DMS53 (cell line): Measurements from ENCODE around the gene NMUR1.
A peak's percentile ranks its signal among the peaks of the same experiment; 100 is the strongest.

ENCODE experiments used
- DNase-seq: peaks from one replicate; lab custom pipeline; 2025; lab: John Stamatoyannopoulos, UW

The NMUR1 gene

DNA sequence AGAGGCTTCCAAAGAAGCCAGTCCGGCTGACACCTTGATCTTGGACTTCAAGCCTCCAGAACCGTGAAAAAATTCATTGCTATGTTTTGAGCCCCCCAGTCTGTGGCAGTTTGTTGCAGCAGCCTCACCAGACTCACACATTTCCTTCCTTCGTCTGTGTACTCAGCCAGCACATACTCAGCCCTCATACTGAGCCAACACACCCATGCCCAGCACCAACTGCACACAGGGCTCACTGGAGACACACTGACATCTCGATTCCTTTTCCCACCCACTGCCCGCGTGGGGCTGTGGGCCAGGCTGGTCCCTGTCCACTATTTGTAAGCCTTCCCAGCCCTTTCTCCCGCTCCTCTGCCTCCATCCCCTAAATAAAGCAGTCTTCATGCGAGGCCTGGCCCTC lies 24.1 kb upstream of the NMUR1 start:
- DNase-seq: no peak

DNA sequence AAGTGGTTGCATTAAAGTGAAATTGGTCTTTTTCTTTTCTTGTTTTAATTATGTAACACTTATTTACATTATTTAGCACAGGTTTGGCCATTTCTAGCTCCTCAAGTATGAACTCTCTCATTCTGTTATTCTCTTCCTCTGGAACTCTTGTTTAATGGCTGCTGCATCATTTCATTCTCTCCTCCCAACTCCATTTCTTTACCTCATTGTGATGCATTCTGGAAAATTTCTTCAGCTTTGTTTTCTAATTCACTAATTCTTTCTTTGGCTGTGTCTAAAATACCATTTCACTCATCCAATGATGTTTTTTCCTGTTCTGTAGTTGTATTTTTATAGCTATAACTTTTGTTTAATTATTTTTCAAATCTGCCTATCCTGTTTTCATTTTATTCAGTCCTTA lies 22.5 kb upstream of the NMUR1 start:
- no peak for DNase-seq

DNA sequence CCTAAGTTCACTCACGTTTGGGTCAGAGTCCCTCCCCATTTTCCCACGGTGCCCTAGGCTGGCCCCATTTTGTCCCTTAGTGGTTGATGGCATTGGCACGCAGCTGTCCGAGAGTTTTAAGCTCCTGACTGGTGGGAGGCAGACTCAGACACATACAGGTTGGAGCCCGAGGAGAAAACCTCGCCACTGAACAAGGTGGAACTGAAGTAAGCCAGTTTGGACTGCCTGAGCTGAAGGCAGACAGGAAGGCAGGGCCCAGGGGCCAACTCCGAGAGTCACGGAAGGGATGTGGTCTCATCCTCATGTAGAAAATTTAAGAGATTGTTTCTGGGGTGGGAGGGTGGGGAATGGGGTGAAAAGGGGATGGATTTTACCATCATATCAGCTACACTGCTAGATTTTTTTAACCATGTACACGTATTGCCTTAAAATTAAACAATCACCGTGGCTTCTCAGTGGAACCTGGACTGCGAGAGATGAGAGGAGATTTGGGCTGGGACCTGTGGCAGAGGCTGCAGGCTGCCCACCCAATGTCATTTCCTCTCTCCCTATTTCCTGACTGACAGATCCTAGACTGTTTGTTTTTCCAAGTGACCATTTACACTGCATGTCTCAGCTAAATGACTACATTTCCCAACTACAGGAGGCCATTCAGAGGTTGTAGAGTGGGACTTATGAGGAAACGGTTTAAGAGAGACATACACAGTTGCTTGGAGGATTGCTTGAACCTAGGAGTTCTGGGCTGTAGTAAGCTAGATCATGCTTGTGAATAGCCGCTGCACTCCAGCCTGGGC lies 19.4 kb upstream of the NMUR1 start:
- DNase-seq: no peak

DNA sequence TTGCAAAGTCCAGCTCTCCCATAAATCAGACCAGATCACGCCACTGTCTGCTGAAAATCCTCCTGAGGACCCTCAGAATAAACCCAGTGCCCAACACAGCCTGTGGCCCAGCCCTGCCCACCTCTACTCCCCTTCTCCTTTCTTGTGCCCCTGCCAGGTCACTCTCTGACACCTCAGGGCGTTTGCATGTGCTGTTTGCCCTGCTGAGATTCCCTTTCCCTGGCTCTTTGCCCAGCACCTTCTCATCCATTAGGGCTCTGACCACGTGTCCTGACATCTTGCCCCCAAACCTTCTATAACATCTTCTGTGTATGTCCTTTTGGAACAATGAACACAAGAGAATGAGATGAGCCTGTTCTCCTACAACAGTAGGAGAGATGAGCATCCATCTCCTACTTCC lies 18.5 kb upstream of the NMUR1 start:
- DNase-seq: no peak

DNA sequence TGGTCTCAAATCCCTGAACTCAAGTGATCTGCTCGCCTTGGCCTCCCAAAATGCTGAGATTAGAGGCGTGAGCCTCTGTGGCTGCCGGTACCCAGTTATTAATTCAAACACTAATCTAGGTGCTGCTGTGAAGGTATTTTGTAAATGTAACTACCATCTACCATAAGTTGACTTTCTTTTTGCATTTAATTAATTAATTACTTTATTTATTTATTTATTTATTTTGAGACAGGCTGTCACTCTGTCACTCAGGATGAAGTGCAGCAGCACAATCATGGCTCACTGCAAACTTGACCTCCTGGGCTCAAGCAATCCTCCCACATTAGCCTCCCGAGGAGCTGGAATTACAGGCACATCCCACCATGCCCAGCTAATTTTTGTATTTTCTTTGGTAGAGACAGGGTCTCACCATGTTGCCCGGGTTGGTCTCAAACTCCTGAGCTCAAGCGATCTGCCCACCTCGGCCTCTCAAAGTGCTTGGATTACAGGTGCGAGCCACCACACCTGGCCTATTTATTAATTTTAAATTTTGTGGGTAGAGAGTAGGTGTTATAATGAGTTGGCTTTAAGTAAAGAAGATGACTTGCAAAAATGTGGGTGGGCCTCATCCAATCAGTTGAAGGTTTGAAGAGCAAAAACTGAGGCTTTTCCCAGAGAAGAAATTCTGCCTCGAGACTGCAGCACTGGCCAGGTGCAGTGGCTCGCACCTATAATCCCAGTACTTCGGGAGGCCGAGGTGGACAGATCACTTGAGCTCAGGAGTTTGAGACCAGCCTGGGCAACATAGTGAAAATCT lies 17.3 kb upstream of the NMUR1 start:
- DNase-seq: no peak

DNA sequence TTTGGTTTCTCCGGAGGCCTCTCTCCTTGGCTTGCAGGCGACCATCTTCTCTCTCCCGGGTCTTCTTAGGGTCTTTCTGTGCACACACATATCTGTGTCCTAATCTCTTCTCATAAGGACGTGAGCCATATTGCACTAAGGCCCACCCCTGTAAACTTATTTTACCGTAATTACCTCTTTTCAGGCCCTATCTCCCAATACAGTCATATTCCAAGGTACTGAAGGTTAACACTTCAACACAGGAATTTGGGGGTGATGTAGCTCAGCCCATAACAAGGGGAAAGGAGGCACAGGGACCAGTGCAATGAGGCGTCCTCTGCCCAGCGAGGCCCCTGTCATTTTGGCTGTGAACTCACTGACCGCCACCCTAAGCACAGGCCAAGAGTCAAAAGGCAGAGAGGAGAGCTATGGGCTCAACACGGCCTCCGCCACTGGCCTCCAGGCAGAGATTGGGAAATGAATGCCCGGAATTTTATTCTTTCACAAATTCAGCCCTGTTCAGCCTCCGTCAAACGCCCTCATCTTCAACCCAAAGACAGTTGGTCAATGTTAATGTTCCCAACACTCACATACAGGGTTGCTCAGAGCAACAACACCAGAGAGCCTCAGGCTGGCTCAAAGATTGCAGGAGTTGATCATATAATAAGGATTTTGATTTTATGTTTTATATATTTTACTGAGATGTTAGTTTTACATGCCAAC lies 15.9 kb upstream of the NMUR1 start:
- DNase-seq: no peak

DNA sequence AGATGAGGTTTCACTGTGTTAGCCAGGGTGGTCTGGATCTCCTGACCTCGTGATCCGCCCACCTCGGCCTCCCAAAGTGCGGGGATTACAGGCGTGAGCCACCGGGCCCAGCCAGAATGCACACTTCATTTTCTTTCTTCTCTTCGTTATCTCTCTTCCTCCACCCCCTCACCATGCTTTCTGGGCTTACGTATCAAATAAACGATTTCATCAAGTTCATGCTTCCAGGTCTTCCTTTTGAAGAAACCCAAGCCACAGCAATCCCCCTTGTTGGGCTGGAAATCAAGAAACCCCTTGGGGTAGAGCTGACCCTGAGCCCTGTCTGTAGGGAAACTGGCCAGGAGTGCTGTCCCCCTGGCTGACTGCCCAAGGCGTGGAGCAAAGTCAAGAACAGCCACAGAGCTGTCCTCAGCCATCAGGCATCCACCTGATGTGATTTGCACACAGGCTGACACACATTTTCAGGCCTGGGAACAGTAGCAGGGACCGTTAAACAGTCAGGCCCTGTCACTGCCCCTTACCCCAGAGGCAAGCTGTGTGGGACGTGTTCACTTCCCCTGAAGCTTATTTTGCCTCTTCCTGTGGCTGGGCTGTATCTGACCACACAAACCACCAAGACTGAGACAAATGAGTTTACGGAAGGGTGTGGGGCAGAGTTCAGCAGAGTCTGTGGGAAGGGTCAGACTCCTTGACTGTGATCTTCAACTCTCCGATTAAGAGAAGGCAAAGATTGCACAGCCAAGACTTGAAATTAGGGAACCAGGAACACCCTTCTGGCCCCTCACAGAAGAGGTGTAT lies 15.1 kb upstream of the NMUR1 start:
- DNase-seq: no peak

DNA sequence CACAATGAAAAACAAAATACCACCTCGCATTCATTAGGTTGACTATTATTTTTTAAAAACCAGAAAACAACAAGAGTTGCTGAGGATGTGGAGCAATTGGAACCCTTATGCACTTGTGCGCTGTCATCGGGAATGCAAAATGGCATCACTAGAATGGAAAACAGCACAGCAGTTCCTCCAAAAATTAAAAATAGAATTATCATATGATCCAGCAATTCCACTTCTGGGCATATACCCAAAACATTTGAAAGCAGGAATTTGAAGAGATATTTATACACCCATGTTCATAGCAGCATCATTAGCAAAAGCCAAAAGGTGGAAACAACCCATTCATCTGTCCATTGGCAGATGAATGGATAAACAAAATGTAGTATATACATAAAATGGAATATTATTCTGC lies 11.9 kb upstream of the NMUR1 start:
- DNase-seq: no peak

DNA sequence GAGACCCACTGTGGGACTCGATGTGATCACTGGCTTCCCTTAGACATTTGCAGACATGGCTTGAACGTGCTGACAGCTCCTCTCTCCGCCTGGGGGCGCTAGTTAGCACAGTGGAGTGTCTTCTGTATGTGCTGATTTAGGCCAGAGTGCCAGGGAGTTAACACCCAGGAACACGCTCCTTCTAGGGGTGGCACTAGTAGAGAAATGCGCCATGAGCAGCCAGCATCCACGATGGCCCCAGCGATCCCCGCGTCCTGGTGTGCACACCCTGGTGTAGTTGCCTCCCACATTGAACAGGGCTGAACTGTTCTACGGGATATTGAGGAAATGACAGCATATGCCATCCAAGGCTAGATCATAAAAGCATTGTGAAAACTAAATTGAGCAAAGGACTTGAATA lies 11.4 kb upstream of the NMUR1 start:
- peak; percentile 39 for DNase-seq

DNA sequence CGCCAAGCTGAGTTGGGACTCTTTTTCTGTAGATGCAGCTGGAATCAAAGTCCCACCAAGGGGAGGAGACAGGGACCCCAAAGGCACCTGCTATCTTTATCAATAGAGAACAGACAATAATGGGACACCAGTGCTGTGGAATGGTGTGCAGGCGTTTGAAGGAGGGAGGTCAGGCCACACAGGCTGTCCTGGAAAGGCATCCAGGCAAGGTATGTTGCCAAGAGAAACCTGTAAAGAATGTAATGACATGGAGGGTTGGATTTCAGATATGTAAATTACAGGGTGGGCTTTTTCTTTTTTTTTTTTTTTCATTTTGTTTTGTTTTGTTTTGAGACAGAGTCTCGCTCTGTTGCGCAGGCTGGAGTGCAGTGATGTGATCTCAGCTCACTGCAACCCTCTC lies 9.7 kb upstream of the NMUR1 start:
- DNase-seq: no peak

DNA sequence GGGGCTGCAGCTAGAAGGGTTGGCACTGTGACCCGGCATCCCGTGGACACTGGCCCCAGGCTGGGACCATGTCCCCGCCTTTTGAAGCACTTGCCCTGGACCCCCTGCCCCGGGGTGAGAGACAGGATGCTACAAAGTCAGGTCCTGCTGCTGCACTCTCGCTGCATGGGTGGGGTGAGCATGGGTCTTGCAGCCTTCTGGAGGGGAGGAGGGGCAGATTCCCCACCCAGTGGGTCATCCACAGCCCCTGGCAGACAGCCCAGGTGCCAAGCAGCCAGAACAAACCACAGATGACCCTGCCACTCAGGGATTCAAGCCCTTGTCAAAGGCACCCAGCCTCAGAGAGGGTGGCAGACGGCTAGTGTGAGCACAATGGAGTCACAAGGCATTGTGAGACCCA lies 5.7 kb upstream of the NMUR1 start:
- DNase-seq: no peak

DNA sequence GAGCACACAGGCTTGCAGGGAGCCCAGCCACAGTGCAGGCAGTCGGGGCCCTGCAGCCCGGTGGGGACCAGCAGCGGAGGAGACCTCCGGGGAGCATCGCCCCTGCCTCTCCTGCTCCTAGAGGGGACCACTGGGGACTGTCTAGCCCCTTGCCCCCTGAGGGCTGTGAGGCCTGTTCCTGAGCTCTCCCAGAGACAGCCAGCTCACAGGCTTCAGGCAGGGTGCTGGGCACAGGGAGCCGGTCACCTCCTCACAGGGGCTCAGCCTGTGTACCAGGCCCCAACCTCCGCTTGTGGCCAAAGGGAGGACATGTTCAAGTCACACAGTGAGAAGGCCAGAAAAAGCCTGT lies 3.5 kb upstream of the NMUR1 start:
- no peak for DNase-seq

DNA sequence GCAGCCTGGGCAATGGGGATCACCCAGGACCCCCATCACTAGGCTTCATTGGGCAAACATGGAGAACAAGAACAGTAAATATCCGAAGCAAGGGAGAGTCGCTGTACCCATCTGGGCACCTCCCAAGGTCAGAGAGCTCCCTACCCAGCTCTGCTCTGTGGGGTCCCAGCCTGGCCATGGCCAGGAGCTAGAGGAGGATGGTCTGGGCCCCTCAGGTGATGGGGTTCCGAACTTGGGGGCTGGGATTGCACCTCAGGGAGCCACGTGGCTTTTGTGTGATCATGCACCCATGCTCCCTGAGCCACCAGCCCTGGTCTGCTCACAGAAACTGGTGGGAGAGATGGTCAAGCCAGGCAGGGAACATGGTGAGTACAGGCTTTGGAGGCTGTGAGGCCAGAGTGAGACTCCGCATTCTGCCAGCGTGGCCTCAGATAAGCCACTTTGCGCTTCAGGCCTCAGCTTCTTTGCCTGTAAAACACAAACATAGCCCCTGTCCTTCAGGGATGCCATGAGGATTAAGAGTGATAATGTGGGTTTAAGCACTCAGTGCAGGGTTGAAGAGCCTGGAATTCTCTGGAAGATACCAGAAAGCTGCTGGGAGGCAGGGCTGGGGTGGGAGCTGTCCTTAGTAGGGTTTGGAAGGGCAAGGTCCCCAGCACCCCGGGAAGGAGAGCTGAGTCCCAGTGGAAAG lies 3.0 kb upstream of the NMUR1 start:
- no peak for DNase-seq

DNA sequence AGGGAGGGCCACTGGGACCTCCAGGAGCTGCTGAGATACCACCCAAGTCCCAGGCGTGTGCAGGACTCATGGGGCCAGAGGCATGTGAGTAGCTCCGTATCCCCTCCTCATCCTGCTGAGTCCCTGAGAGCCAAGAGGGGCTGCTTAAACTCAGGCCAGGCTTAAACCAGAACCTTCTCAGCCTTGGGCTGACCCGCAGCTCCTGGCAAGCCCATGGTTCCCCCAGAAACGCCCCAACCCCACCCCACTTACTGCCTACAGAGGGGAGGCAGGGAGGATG lies 2.5 kb upstream of the NMUR1 start:
- DNase-seq: no peak

DNA sequence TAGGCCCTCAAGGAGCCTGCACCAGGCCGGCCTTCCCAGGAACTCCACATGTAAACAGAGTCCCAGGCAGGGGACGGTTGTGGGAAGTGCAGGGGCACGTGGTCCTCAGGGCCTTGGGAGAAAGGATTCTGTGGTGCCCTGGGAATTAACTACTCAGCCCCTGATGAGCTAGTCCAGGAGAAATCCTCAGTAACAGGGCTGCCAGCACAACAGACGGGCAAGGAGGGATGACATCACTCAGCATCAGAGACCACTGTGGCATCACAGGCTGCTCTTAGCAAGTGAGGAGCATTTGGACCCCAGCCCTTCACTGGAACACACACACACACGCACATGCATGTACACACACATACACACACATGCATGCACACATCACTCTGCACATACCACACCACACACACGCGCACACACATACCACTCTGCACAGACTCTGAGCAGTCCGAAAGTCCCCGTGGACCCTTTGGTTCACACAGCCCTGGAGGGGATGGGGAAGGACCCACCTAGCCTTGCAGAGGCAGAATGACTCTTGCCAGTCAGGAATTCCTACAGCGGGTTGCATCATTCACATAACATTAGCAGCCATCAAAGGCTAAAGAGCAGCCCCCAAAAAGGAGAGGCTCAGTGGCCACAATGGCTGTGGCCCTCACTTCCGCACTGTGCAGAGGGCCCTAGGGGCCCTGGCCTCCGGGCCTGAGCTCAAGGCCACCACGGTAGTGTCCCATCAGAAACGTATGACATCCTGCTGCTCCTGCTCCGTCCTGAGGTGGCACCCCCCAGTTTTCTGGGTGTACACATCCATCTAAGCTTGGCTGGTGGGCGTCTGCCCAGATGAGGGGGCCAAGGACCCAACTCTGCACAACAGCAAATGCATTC lies 1.9 kb upstream of the NMUR1 start:
- no peak for DNase-seq

DNA sequence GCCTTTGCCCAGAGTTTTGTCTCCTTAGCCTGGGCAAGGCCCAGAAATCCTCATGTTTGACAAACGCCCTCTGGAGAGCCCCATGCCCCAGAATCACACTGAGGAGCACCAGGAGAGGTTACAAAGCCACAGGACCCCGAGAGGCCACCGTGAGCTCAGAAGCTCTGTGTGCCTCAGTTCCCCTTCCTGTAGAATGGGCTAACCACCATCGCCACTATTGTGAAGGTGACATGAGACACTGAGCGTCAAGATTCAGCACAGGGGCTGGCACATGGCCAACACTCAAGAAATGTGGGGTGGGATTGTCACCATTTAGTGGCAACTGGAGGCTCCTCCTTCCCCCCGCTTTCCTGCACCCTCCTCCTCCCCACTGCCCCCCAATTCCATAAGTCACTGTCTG lies 1.2 kb upstream of the NMUR1 start:
- DNase-seq: no peak

DNA sequence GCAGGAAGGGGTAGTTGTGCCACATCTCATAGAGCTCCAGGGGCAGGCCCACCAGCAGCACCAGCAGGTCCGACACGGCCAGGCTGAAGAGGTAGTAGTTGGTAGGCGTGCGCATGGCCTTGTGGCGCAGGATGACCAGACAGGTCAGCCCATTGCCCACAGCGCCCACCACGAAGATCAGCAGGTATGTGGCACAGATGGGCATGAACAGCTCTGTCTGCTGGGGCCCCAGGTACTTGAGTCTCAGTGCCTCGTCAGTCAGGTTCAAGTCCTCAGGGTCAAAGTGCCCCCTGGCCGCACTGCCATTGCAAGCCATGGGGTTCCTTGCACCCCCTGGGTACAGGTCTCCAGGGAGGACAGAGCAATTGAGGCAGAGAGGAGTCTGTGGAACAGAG lies 1.6 kb downstream of the NMUR1 start:
- no peak for DNase-seq

DNA sequence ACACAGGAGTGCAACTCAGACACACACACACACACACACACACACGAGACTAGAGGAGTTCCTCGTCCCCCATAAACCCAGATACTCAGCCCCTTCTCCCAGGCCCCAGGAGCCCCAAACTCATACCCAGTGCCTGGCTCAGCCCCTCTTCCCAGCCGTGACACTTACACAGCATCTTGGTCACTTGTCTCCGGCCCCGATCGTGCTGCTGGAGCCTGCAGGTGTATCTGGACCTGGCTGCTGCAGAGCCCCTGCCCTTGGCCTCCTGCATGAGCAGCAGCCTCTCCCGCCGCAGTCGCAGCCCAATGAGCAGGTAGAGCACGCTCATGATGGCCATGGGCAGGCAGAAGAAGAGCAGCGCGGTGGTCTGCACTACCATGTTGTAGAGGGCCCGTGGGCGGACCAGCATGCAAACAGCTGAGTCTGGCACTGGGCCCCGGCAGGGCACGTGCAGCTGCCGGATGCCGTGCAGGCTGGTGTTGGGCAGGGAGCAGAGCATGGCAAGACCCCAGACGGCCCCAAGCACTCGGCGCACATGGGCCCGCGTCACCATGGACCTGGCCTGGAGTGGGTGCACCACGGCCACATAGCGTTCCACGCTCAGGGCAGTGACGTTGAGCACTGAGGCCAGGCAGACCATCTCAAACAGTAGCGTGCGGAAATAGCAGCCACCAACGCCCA lies 2.1 kb downstream of the NMUR1 start:
- DNase-seq: no peak

DNA sequence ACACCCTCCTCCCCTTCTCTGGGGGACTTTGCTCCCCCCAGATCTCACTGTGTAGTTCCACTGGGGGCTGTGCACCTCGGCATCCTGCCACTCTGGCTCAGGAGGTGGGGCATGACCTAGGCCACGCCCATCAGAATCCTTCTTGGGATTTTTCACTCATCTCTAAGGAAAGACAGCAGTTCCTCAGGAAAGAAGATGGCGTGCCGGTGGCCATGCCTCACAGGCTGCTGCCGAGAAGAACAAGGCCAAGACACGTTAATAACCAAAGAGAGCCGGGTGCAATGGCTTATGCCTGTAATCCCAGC lies 3.2 kb downstream of the NMUR1 start:
- DNase-seq: no peak

DNA sequence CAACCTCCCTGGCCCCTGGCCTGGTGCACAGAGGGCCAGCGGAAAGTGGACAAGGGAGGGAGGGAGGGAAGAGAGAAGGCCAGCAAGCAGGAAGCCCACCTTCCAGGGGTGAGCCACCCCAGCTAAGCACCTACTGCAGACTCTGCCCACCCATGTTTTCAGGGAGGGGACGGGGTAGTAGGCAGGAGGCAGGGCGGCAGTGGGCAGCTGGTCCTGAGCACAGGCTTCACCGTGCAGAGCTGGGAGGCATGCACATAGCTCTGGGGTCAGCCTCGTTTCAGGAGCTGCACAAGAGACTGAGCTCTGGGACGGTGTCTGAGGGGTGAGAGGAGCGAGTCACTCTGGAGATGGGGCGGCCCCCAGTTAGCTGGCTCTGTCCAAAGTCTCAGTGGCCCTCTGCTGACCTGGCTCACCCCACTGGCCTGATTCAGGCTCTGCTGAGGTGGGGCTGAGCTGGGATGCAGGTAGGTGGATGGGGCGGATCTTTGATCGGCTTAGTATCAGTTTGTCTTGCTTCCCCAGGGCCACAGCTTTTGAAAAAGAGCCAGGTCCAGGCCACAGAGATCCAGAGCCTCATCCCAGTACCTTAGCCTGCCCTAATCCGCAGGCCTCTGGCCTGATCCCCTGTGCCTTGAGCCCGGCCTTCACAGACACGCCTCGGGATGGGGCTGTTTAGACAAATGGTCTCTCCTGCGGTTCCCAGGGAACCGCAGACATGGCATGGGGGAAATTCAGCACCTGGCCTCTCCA lies 3.7 kb downstream of the NMUR1 start:
- no peak for DNase-seq
